ENCODE results near the gene FAM83C.

GRCh38 chr20:35295058-35295457 is 2.8 kb upstream of the FAM83C start:
- no peak for TF ChIP-seq SUZ12 (IDR thresholded peaks at IDR 0.05; ENCODE audit: extremely low read depth, insufficient read depth, insufficient read length)
- no peak for TF ChIP-seq ZNF274 (IDR thresholded peaks at IDR 0.05; ENCODE audit: low read depth, low read length)

All from NT2/D1 (cell line).